IMR-90 (cell line): Measurements from ENCODE around the gene NCK1. TPM values are rescaled to one million over a fixed set of nuclear protein-coding genes. Genes with fewer than 3 reads are reported as not detected.

Source experiments
- ATAC-seq: fragments of 200-7000 bp; cut with Tn5 transposase; 2 replicates; pipeline ENCODE4 v1.9.1; 2020; ENCODE audit warnings: low read depth, mild to moderate bottlenecking, moderate library complexity
- BruUV-seq: library from RNA; stranded (reverse); fragments of 400-500 nt; replicated peaks from 2 replicates; lab custom pipeline; 2021; lab: Mats Ljungman, UMichigan
- CTCF ChIA-PET: fragments of 300-600 bp; formaldehyde crosslinking; extraction: SDS; loops from one replicate; lab custom pipeline; 2021; ENCODE audit warnings: antibody characterized with exemption; lab: Yijun Ruan, JAX
- POLR2A ChIA-PET: fragments of 300-600 bp; sonication (Branson Sonifier 250); formaldehyde crosslinking; loops from one replicate; lab custom pipeline; 2022; ENCODE audit warnings: antibody characterized with exemption; ENCODE audit not compliant: unreplicated experiment; lab: Charles Lee
- DNase-seq: peaks from one replicate; pipeline ENCODE4 v3.0.0; 2013
- H2AFZ ChIP-seq: replicated peaks from 2 replicates; pipeline ENCODE3; 2013; ENCODE audit warnings: low read length, mild to moderate bottlenecking; ENCODE audit not compliant: poor library complexity
- H2AK5ac ChIP-seq: 2 replicates; pipeline ENCODE4 v1.6.1; 2013; ENCODE audit warnings: low read depth, low read length, inconsistent platforms
- H2AK9ac ChIP-seq: replicated peaks from 2 replicates; pipeline ENCODE3; 2013; ENCODE audit warnings: mild to moderate bottlenecking, low read depth, low read length, moderate library complexity; ENCODE audit not compliant: poor library complexity
- H2BK120ac ChIP-seq: 2 replicates; pipeline ENCODE4 v1.6.1; 2013; ENCODE audit warnings: low read depth, low read length, inconsistent platforms
- H2BK15ac ChIP-seq: 3 replicates; pipeline ENCODE4 v1.6.1; 2013; ENCODE audit warnings: low read depth, low read length, inconsistent platforms
- H2BK20ac ChIP-seq: 2 replicates; pipeline ENCODE4 v1.6.1; 2013; ENCODE audit warnings: low read depth, mild to moderate bottlenecking, inconsistent platforms, low read length, moderate library complexity
- H2BK5ac ChIP-seq: 2 replicates; pipeline ENCODE4 v1.6.1; 2013; ENCODE audit warnings: mild to moderate bottlenecking, low read depth, low read length, inconsistent platforms; ENCODE audit not compliant: poor library complexity, severe bottlenecking
- H3K14ac ChIP-seq: replicated peaks from 2 replicates; pipeline ENCODE4 v1.6.1; 2013; ENCODE audit warnings: low read depth, low read length, inconsistent platforms
- H3K18ac ChIP-seq: 2 replicates; pipeline ENCODE4 v1.6.1; 2013; ENCODE audit warnings: low read depth, low read length, control low read depth
- H3K23ac ChIP-seq: 2 replicates; pipeline ENCODE4 v1.6.1; 2013; ENCODE audit warnings: low read depth, low read length, inconsistent platforms
- H3K27ac ChIP-seq: 2 replicates; pipeline ENCODE4 v1.5.1; 2013; ENCODE audit warnings: mild to moderate bottlenecking, control low read depth, low read length; ENCODE audit not compliant: insufficient read depth
- H3K27me3 ChIP-seq: 2 replicates; pipeline ENCODE4 v1.6.1; 2013; ENCODE audit warnings: low read length; ENCODE audit not compliant: control insufficient read depth, insufficient read depth
- H3K36me3 ChIP-seq: 2 replicates; pipeline ENCODE4 v1.6.1; 2013; ENCODE audit warnings: low read length, mixed read lengths; ENCODE audit not compliant: control insufficient read depth, insufficient read depth
- H3K4ac ChIP-seq: 2 replicates; pipeline ENCODE4 v1.6.1; 2013; ENCODE audit warnings: low read depth, low read length, inconsistent platforms
- H3K4me1 ChIP-seq: 2 replicates; pipeline ENCODE4 v1.6.1; 2013; ENCODE audit warnings: low read length, mixed read lengths; ENCODE audit not compliant: control insufficient read depth, insufficient read depth
- H3K4me2 ChIP-seq: 2 replicates; pipeline ENCODE4 v1.6.1; 2013; ENCODE audit warnings: low read depth, mild to moderate bottlenecking, control low read depth, low read length, moderate library complexity
- H3K4me3 ChIP-seq: 2 replicates; pipeline ENCODE4 v1.5.1; 2013; ENCODE audit warnings: low read depth, mild to moderate bottlenecking, control low read depth, low read length, moderate library complexity; ENCODE audit not compliant: insufficient read depth
- H3K56ac ChIP-seq: 2 replicates; pipeline ENCODE4 v1.6.1; 2013; ENCODE audit warnings: low read length, inconsistent platforms; ENCODE audit not compliant: insufficient read depth; ENCODE audit errors: extremely low read depth
- H3K79me1 ChIP-seq, 2 experiments: 2 replicates each; pipeline ENCODE4 v1.6.1; 2013; ENCODE audit warnings: low read length in 2 of 2, inconsistent platforms in 1 of 2, low read depth in 1 of 2
- H3K9ac ChIP-seq: 2 replicates; pipeline ENCODE4 v1.6.1; 2013; ENCODE audit warnings: low read depth, low read length, control low read depth
- H3K9me1 ChIP-seq: 2 replicates; pipeline ENCODE4 v1.6.1; 2013; ENCODE audit warnings: low read length, inconsistent platforms; ENCODE audit not compliant: insufficient read depth
- H3K9me3 ChIP-seq: 2 replicates; pipeline ENCODE4 v1.6.1; 2013; ENCODE audit warnings: low read length; ENCODE audit not compliant: control insufficient read depth, insufficient read depth
- H4K20me1 ChIP-seq: 2 replicates; pipeline ENCODE4 v1.6.1; 2013; ENCODE audit warnings: low read length, inconsistent platforms; ENCODE audit not compliant: insufficient read depth
- H4K5ac ChIP-seq: 2 replicates; pipeline ENCODE4 v1.6.1; 2013; ENCODE audit warnings: mild to moderate bottlenecking, low read depth, low read length, control low read depth
- H4K8ac ChIP-seq, 2 experiments: 2 replicates each; pipeline ENCODE4 v1.6.1; 2013; ENCODE audit warnings: low read depth in 2 of 2, low read length in 2 of 2, control low read depth in 1 of 2, inconsistent platforms in 1 of 2
- H4K91ac ChIP-seq: 2 replicates; pipeline ENCODE4 v1.6.1; 2013; ENCODE audit warnings: low read depth, low read length, inconsistent platforms; ENCODE audit not compliant: insufficient read depth
- BHLHE40 ChIP-seq: fragments of 150-350 bp; IDR thresholded peaks from 2 replicates; pipeline ENCODE4 v1.6.1; 2016; ENCODE audit warnings: mild to moderate bottlenecking, low read depth, low read length
- FOS ChIP-seq: fragments of 150-350 bp; IDR thresholded peaks from 2 replicates; pipeline ENCODE4 v1.6.1; 2016; ENCODE audit warnings: low read depth, low read length
- MAFK ChIP-seq: IDR thresholded peaks from 2 replicates; pipeline ENCODE4 v1.6.1; 2012; ENCODE audit warnings: low read depth, low read length, improper control_type of control experiment
- MAZ ChIP-seq: IDR thresholded peaks from 2 replicates; pipeline ENCODE4 v1.6.1; 2012; ENCODE audit warnings: low read depth, mild to moderate bottlenecking, low read length, improper control_type of control experiment, moderate library complexity, borderline replicate concordance
- NFE2L2 ChIP-seq: fragments of 150-350 bp; IDR thresholded peaks from 2 replicates; pipeline ENCODE4 v1.6.1; 2016; ENCODE audit warnings: low read depth, mild to moderate bottlenecking, low read length
- POLR2A ChIP-seq: IDR thresholded peaks from 2 replicates; pipeline ENCODE4 v1.6.1; 2012; ENCODE audit warnings: mild to moderate bottlenecking, low read depth, low read length
- RAD21 ChIP-seq: IDR thresholded peaks from 2 replicates; pipeline ENCODE4 v1.6.1; 2012; ENCODE audit warnings: low read length, improper control_type of control experiment
- RFX5 ChIP-seq: IDR thresholded peaks from 2 replicates; pipeline ENCODE4 v1.8.0; 2012; ENCODE audit warnings: low read depth, mild to moderate bottlenecking, low read length, moderate library complexity
- WGBS, 2 experiments: methylation state at CpG; one replicate each; pipeline versions ENCODE4 v1.1.5 to v1.1.7; 2013; ENCODE audit warnings: missing lambda C conversion rate in 2 of 2; ENCODE audit not compliant: insufficient read length in 1 of 2; ENCODE audit errors: extremely low coverage in 2 of 2; 5-methylcytosine and 5-hydroxymethylcytosine counted together
- dilution Hi-C: fragments of 300-500 bp; cut with HindIII; formaldehyde crosslinking; loops from one replicate; pipeline ENCODE4 v1.14.3; 2018; ENCODE audit warnings: low sequenced_read_pairs; ENCODE audit not compliant: unreplicated experiment
- in situ Hi-C: fragments of 300-500 bp; cut with MboI; formaldehyde crosslinking; loops from 3 replicates; pipeline ENCODE4 v1.14.3; 2019; ENCODE audit warnings: low sequenced_read_pairs, inconsistent platforms, mixed read lengths
- intact Hi-C: fragments of 100-400 bp; cut with micrococcal nuclease; formaldehyde crosslinking; loops from 2 replicates; pipeline ENCODE4 v1.10.0; 2022
- polyA plus RNA-seq, 3 experiments: library from polyadenylated mRNA; depleted of rRNA; stranded (reverse); fragments of >200 nt; gene quantifications; 2 replicates each; pipeline ENCODE4 v1.2.3, GENCODE V29; 2012; ENCODE audit warnings: low replicate concordance in 1 of 3
- total RNA-seq: library from RNA; depleted of rRNA; stranded (reverse); fragments of >200 nt; gene quantifications from 2 replicates; pipeline ENCODE4 v1.2.3, GENCODE V29; 2012
- TF ChIP-seq, protein P1 (sequence below): conservative IDR thresholded peaks from 2 replicates; pipeline ENCODE4 v1.5.1; 2012; ENCODE audit warnings: mild to moderate bottlenecking, low read depth, low read length, improper control_type of control experiment
- TF ChIP-seq, protein P2 (sequence below): fragments of 150-350 bp; IDR thresholded peaks from 2 replicates; pipeline ENCODE4 v1.6.1; 2017; ENCODE audit warnings: mild to moderate bottlenecking, antibody characterized with exemption, low read length, low read depth

The NCK1 gene
- total and polyA plus RNA-seq, 2 of the 4 experiments (the other 2 are of a cell fraction) = 23.7 to 24.3 TPM

DNA sequence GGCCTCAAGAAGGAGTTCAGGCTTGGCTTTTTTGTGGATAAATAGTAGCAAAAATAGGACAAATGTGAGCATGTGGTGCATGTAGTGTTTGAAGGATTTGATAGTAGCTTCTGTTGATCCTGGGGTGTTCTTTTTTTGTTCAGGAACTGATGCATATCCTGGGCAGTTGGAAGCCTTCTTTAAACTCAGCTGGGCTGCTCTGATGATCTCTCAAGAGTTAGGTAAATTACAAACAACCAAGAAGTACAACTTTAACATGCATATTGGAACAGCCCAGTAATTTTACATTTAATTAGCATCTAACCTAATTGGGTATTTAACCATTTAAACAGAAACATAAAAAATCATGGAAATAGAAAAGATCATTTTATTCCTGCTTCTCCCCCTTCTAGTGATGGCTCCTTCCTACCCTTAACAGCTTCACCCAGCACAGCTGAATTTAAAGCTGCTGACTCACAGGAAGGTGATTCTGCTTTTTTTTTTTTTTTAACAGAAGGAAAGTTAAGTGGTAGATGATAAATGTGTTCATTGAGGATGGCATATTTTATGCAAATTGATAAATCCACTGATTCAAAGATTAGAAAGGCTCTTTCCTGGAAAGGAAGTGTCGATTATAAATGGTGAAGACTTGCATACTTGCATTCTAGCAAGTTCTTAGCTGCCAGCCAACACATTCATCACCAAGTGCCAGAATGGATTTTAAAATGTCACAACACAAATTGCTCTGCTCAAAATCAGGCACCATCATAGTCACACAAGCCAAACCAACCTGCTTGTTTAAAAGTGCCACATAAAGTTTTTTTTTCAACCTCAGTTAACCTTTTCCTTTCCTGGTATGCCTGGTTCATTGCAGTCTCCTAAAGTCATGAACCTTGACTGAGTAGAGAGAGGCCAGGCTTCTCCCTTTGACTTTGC is 23.1 kb upstream of the NCK1 start:
- Histone ChIP-seq H3K4me3 (no peak overlapping the region), H2AK9ac (no peak overlapping the region), H3K4me1 (peaks cover 20% of the 10 kb centered on the region), H3K4ac (no peak overlapping the region; the same call in 1 of the 2 replicates), H3K4me2 (no peak overlapping the region; the same call in 1 of the 2 replicates), H2AK5ac (no peak overlapping the region), H4K8ac (peak overlapping the region in 1 of 2 experiments; percentile 31; a peak in 1 of 4 replicates), H3K9me3 (no peaks in the 10 kb centered on the region), H2AFZ (no peak overlapping the region), H3K27me3 (no peaks in the 10 kb centered on the region), H3K14ac (peak overlapping the region; percentile 31; the same call in 1 of the 2 replicates), H2BK120ac (peak overlapping the region; percentile 16; the same call in 1 of the 2 replicates), H4K20me1 (no peaks in the 10 kb centered on the region), H3K36me3 (no peaks in the 10 kb centered on the region), H3K79me1 (peaks cover 28 to 52% of the 10 kb centered on the region in 2 experiments), H2BK15ac (no peak overlapping the region), H3K18ac (peak overlapping the region; percentile 70; the same call in 1 of the 2 replicates), H3K27ac (no peak overlapping the region), H4K91ac (peak overlapping the region; percentile 16; the same call in 1 of the 2 replicates), H4K5ac (peak overlapping the region; percentile 37; the same call in 1 of the 2 replicates), H2BK5ac (peak overlapping the region; percentile 69), H3K9me1 (peaks cover 6% of the 10 kb centered on the region; the same call in 1 of the 2 replicates), H3K56ac (no peak overlapping the region), H2BK20ac (peak overlapping the region; percentile 18; the same call in 1 of the 2 replicates), H3K23ac (peak overlapping the region; percentile 49; the same call in 1 of the 2 replicates), H3K9ac (no peak overlapping the region)
- in situ Hi-C loops (no loop called here), dilution Hi-C loops (no loop called here), intact Hi-C loops (no loop called here)
- DNase-seq (peak; percentile 64), ATAC-seq (peak; percentile 73)
- WGBS, 2 experiments = no CpG with 5 or more reads among the region's 1 CpG
- TF ChIP-seq NFE2L2 (peak; percentile 59; the same call in 1 of the 2 replicates), FOS (0 out of 2 replicates have a peak, but pooled peaks have one; percentile 23), BHLHE40 (no peak), MAZ (no peak), RFX5 (no peak), POLR2A (no peak), RAD21 (no peak), MAFK (peak; percentile 36; the same call in 1 of the 2 replicates)
- TF ChIP-seq, protein P1, sequence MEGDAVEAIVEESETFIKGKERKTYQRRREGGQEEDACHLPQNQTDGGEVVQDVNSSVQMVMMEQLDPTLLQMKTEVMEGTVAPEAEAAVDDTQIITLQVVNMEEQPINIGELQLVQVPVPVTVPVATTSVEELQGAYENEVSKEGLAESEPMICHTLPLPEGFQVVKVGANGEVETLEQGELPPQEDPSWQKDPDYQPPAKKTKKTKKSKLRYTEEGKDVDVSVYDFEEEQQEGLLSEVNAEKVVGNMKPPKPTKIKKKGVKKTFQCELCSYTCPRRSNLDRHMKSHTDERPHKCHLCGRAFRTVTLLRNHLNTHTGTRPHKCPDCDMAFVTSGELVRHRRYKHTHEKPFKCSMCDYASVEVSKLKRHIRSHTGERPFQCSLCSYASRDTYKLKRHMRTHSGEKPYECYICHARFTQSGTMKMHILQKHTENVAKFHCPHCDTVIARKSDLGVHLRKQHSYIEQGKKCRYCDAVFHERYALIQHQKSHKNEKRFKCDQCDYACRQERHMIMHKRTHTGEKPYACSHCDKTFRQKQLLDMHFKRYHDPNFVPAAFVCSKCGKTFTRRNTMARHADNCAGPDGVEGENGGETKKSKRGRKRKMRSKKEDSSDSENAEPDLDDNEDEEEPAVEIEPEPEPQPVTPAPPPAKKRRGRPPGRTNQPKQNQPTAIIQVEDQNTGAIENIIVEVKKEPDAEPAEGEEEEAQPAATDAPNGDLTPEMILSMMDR = no peak
- TF ChIP-seq, protein P2, sequence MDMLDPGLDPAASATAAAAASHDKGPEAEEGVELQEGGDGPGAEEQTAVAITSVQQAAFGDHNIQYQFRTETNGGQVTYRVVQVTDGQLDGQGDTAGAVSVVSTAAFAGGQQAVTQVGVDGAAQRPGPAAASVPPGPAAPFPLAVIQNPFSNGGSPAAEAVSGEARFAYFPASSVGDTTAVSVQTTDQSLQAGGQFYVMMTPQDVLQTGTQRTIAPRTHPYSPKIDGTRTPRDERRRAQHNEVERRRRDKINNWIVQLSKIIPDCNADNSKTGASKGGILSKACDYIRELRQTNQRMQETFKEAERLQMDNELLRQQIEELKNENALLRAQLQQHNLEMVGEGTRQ = no peak
- TSS peak; percentile 42 for BruUV-seq
- ChIA-PET POLR2A (interaction anchor here (0.5 kb wide), 1 partner anchor 90 kb away, joined by 4 read pairs; no protein-coding TSS in a partner anchor), CTCF (interaction anchor here (0.6 to 1.2 kb wide), 6 partner anchors 11 to 175 kb away, joined by 3 to 7 read pairs (median 4); partner anchors contain the start of gene IL20RB)
